IPS-18a (cell line): ENCODE results near the gene SHROOM4.

Source experiments
- H3K27ac ChIP-seq: one replicate; pipeline ENCODE4 v1.5.1; 2013; ENCODE audit warnings: low read length
- H3K27me3 ChIP-seq: one replicate; pipeline ENCODE4 v1.6.1; 2013; ENCODE audit warnings: mild to moderate bottlenecking, low read length; ENCODE audit not compliant: control insufficient read depth, insufficient read depth
- H3K36me3 ChIP-seq: one replicate; pipeline ENCODE4 v1.6.1; 2013; ENCODE audit warnings: low read depth, low read length; ENCODE audit not compliant: control insufficient read depth
- H3K4me1 ChIP-seq: one replicate; pipeline ENCODE4 v1.6.1; 2013; ENCODE audit warnings: low read depth, low read length; ENCODE audit not compliant: control insufficient read depth
- H3K4me3 ChIP-seq: one replicate; pipeline ENCODE4 v1.5.1; 2013; ENCODE audit warnings: low read length
- H3K9ac ChIP-seq: one replicate; pipeline ENCODE4 v1.6.1; 2013; ENCODE audit warnings: mild to moderate bottlenecking, low read length, moderate library complexity
- H3K9me3 ChIP-seq: one replicate; pipeline ENCODE4 v1.6.1; 2013; ENCODE audit warnings: low read depth, low read length; ENCODE audit not compliant: control insufficient read depth

The SHROOM4 gene

GRCh38 chrX:50705042-50705441, 109.0 kb downstream of the SHROOM4 start:
- Histone ChIP-seq H3K27me3 (no peaks in the 10 kb centered on the region), H3K27ac (no peak overlapping the region), H3K4me3 (no peak overlapping the region), H3K9ac (no peak overlapping the region), H3K36me3 (no peaks in the 10 kb centered on the region), H3K4me1 (peaks cover 20% of the 10 kb centered on the region), H3K9me3 (peaks cover 3% of the 10 kb centered on the region)

DNA sequence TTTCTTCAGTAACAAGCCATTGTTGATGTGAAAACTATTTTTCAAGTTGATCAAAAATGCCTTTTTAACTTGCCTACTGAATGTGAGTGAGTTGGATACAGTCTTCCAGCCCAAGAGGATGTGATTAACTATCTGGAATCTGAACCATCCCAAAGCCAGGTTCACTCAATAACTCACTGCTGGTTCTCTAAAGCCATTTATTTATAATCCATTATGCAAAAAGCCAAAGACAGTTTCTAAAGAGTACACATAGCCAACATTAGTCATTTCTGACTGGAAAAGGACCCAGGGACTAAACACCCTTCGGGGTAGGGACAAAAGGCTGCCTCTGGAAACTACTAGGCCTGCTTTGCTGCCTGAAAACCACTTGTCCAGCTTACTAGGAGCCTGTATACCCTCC, 109.6 kb downstream of the SHROOM4 start:
- Histone ChIP-seq H3K27me3 (no peaks in the 10 kb centered on the region), H3K27ac (no peak overlapping the region), H3K9ac (no peak overlapping the region), H3K4me3 (no peak overlapping the region), H3K4me1 (peaks cover 23% of the 10 kb centered on the region), H3K36me3 (no peaks in the 10 kb centered on the region), H3K9me3 (peaks cover 3% of the 10 kb centered on the region)

GRCh38 chrX:50700921-50701320, 113.1 kb downstream of the SHROOM4 start:
- Histone ChIP-seq H3K36me3 (no peaks in the 10 kb centered on the region), H3K9ac (no peak overlapping the region), H3K27ac (no peak overlapping the region), H3K4me3 (no peak overlapping the region), H3K9me3 (peaks cover 10% of the 10 kb centered on the region), H3K4me1 (peaks cover 41% of the 10 kb centered on the region), H3K27me3 (no peaks in the 10 kb centered on the region)

DNA sequence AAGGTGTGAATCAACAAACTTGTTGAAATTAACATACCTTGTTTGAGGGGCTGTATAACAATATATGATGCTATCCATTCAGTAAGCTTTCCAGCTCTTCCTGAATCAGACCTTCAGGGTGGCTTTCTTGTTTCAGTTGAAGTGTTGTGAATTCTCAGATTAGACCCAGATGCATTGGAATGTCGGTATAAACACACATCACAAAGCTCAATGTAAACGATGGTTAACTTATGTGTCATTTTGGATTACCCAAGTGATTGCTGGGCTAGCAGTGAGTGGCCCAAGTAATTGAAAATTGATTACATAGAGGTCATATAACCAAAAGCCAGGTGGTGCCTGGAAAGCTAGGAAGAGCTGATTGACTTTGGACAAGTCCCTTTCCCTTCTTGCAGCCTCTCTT, 115.0 kb downstream of the SHROOM4 start:
- peaks cover 10% of the 10 kb centered on the region for H3K9me3 ChIP-seq
- no peak overlapping the region for H3K27ac ChIP-seq
- no peak overlapping the region for H3K4me3 ChIP-seq
- peaks cover 41% of the 10 kb centered on the region for H3K4me1 ChIP-seq
- H3K27me3 ChIP-seq = no peaks in the 10 kb centered on the region
- no peaks in the 10 kb centered on the region for H3K36me3 ChIP-seq
- no peak overlapping the region for H3K9ac ChIP-seq

DNA sequence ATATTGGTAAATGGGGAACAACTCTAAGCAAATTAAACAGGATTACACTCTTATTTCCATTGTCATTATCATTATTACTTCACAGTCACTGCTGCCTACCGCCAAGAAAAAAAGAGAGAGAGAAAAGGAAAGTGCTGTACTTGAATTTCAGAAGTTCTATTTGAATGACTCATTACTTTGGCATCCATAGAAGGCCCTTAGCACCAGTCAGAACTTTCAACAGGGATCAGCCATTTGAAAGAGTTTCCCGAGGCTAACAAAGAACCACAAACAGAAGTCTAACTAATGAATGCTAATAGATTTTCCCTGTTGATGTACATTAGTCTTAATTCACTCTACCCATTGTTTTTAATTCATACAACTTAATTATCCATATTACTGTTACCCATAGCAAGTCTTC, 116.3 kb downstream of the SHROOM4 start:
- H3K36me3 ChIP-seq = no peaks in the 10 kb centered on the region
- peaks cover 41% of the 10 kb centered on the region for H3K4me1 ChIP-seq
- H3K4me3 ChIP-seq = no peak overlapping the region
- no peaks in the 10 kb centered on the region for H3K27me3 ChIP-seq
- H3K9ac ChIP-seq = no peak overlapping the region
- no peak overlapping the region for H3K27ac ChIP-seq
- peaks cover 10% of the 10 kb centered on the region for H3K9me3 ChIP-seq

GRCh38 chrX:50691820-50692219, 122.2 kb downstream of the SHROOM4 start:
- Histone ChIP-seq H3K4me1 (peaks cover 1% of the 10 kb centered on the region), H3K36me3 (no peaks in the 10 kb centered on the region), H3K27ac (no peak overlapping the region), H3K9ac (no peak overlapping the region), H3K27me3 (no peaks in the 10 kb centered on the region), H3K4me3 (no peak overlapping the region), H3K9me3 (peaks cover 3% of the 10 kb centered on the region)

DNA sequence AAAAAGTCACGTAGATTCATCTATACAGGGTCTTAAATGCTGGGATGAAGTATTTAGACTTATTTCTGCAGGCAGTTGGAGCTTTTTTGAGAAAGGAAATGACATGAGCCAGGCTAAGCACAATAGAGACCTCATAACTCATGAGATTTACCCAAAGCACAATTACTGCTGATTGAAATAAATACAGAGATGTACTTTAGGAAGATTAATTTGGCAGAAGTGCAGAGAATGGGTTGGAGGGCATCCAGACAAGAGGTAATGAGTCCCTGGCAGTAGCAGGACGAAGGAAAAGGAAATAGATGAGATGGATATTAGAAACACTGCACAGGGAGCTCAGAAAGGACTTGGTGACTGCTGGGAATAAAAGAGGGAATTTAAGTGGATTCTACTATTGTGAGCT, 129.1 kb downstream of the SHROOM4 start:
- no peaks in the 10 kb centered on the region for H3K27me3 ChIP-seq
- no peaks in the 10 kb centered on the region for H3K4me1 ChIP-seq
- H3K36me3 ChIP-seq = no peaks in the 10 kb centered on the region
- H3K4me3 ChIP-seq = no peak overlapping the region
- no peak overlapping the region for H3K9ac ChIP-seq
- H3K27ac ChIP-seq = no peak overlapping the region
- H3K9me3 ChIP-seq = peaks cover 12% of the 10 kb centered on the region

DNA sequence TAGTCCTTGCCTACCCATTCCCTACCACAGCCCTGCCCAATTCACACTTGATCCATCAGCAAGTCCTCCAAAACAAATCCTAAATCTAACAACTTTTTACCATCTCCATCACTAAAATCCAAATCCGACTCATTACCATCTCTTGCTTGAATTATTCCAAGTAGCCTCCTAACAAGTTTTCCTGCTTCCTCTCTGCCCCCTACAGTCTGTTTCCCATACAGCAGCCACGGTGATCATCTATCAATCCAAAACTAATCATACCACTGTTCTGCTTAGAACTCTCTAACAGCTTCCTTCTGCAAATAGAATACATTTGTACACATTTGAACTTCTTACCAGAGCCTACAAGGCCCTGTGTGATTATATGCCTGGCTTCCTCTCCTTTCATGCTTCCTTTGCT, 133.0 kb downstream of the SHROOM4 start:
- peaks cover 20% of the 10 kb centered on the region for H3K9me3 ChIP-seq
- no peak overlapping the region for H3K4me3 ChIP-seq
- H3K27ac ChIP-seq = no peak overlapping the region
- H3K9ac ChIP-seq = no peak overlapping the region
- no peaks in the 10 kb centered on the region for H3K4me1 ChIP-seq
- no peaks in the 10 kb centered on the region for H3K36me3 ChIP-seq
- H3K27me3 ChIP-seq = no peaks in the 10 kb centered on the region

- H3K36me3 ChIP-seq = no peaks in the 10 kb centered on the region
- H3K4me1 ChIP-seq = no peaks in the 10 kb centered on the region
- no peak overlapping the region for H3K9ac ChIP-seq
- no peaks in the 10 kb centered on the region for H3K27me3 ChIP-seq
- no peak overlapping the region for H3K27ac ChIP-seq
- peaks cover 15% of the 10 kb centered on the region for H3K9me3 ChIP-seq
- H3K4me3 ChIP-seq = no peak overlapping the region
Observed at GRCh38 chrX:50677789-50678188, 136.2 kb downstream of the SHROOM4 start.

DNA sequence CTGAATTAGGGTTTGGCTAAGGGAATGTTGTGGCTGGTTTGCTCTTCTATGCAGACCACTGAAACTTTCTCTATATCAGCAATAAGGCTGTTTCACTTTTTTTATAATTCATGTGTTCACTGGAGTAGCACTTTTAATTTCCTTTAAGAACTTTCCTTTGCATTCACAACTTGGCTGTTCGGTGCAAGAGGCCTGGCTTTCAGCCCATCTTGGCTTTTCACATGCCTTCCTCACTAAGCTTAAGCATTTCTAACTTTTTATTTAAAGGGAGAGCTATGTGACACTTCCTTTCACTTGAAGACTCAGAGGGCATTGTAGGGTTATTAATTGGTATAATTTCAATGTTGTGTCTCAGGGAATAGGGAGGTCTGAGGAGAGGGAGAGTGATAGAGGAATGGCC, 142.3 kb downstream of the SHROOM4 start:
- Histone ChIP-seq H3K27ac (no peak overlapping the region), H3K9ac (no peak overlapping the region), H3K27me3 (no peaks in the 10 kb centered on the region), H3K36me3 (no peaks in the 10 kb centered on the region), H3K4me3 (no peak overlapping the region), H3K4me1 (no peaks in the 10 kb centered on the region), H3K9me3 (no peaks in the 10 kb centered on the region)

GRCh38 chrX:50668860-50669259, 145.1 kb downstream of the SHROOM4 start:
- Histone ChIP-seq H3K27ac (no peak overlapping the region), H3K9ac (no peak overlapping the region), H3K4me1 (no peaks in the 10 kb centered on the region), H3K36me3 (no peaks in the 10 kb centered on the region), H3K27me3 (no peaks in the 10 kb centered on the region), H3K9me3 (no peaks in the 10 kb centered on the region), H3K4me3 (no peak overlapping the region)

GRCh38 chrX:50648156-50648555, 165.8 kb downstream of the SHROOM4 start:
- no peaks in the 10 kb centered on the region for H3K27me3 ChIP-seq
- no peaks in the 10 kb centered on the region for H3K36me3 ChIP-seq
- no peak overlapping the region for H3K4me3 ChIP-seq
- peaks cover 12% of the 10 kb centered on the region for H3K9me3 ChIP-seq
- peaks cover 4% of the 10 kb centered on the region for H3K4me1 ChIP-seq
- no peak overlapping the region for H3K27ac ChIP-seq
- H3K9ac ChIP-seq = no peak overlapping the region
